Measurements from ENCODE around the gene GALNT17.

Gene GALNT17

GRCh38 chr7:71457021-71457420 is 325.1 kb downstream of the GALNT17 start:
- Histone ChIP-seq H3K27me3 (ENCODE audit: insufficient read depth, low read length, poor library complexity, severe bottlenecking) (no peaks in the 10 kb centered on the region), H3F3A (ENCODE audit: low read depth) (no peaks in the 10 kb centered on the region), H3K4me2 (ENCODE audit: low read depth, low read length, poor library complexity, severe bottlenecking) (no peak overlapping the region), H3K9me3 (ENCODE audit: insufficient read depth, low read depth, low read length) (peaks cover 3% of the 10 kb centered on the region; the same call in 1 of the 2 replicates), H3K4me3 (ENCODE audit: low read length, poor library complexity, severe bottlenecking) (no peak overlapping the region), H3K9me2 (replicated peaks; ENCODE audit: low read depth, low read length) (no peaks in the 10 kb centered on the region), H2AFZ (ENCODE audit: low read length) (no peak overlapping the region), H4K20me1 (ENCODE audit: insufficient read depth, low read length, poor library complexity, severe bottlenecking) (no peaks in the 10 kb centered on the region), H3K4me1 (ENCODE audit: insufficient read depth, low read length, poor library complexity, severe bottlenecking) (no peaks in the 10 kb centered on the region), H3K36me3 (ENCODE audit: insufficient read depth, low read length) (no peaks in the 10 kb centered on the region), H3K9ac (ENCODE audit: low read depth, low read length, poor library complexity, severe bottlenecking) (no peak overlapping the region), H3K79me2 (ENCODE audit: insufficient read depth, low read length) (no peaks in the 10 kb centered on the region)
- TF ChIP-seq EZH2phosphoT487 (IDR thresholded peaks at IDR 0.05; ENCODE audit: borderline replicate concordance) (no peak), CTCF (conservative IDR thresholded peaks at IDR 0.05; ENCODE audit: low read length) (no peak)

- Histone ChIP-seq H3K4me3 (ENCODE audit: low read length, poor library complexity, severe bottlenecking) (no peak overlapping the region), H3F3A (ENCODE audit: low read depth) (no peaks in the 10 kb centered on the region), H3K79me2 (ENCODE audit: insufficient read depth, low read length) (no peaks in the 10 kb centered on the region), H3K36me3 (ENCODE audit: insufficient read depth, low read length) (no peaks in the 10 kb centered on the region), H3K9me2 (replicated peaks; ENCODE audit: low read depth, low read length) (no peaks in the 10 kb centered on the region), H3K27me3 (ENCODE audit: insufficient read depth, low read length, poor library complexity, severe bottlenecking) (no peaks in the 10 kb centered on the region), H3K4me1 (ENCODE audit: insufficient read depth, low read length, poor library complexity, severe bottlenecking) (no peaks in the 10 kb centered on the region), H2AFZ (ENCODE audit: low read length) (no peak overlapping the region), H3K9me3 (ENCODE audit: insufficient read depth, low read depth, low read length) (no peaks in the 10 kb centered on the region; the same call in 1 of the 2 replicates), H3K4me2 (ENCODE audit: low read depth, low read length, poor library complexity, severe bottlenecking) (no peak overlapping the region), H3K9ac (ENCODE audit: low read depth, low read length, poor library complexity, severe bottlenecking) (no peak overlapping the region), H4K20me1 (ENCODE audit: insufficient read depth, low read length, poor library complexity, severe bottlenecking) (no peaks in the 10 kb centered on the region)
- TF ChIP-seq EZH2phosphoT487 (IDR thresholded peaks at IDR 0.05; ENCODE audit: borderline replicate concordance) = no peak
- no peak for TF ChIP-seq CTCF (conservative IDR thresholded peaks at IDR 0.05; ENCODE audit: low read length)
Observed at GRCh38 chr7:71457846-71458590, 326.1 kb downstream of the GALNT17 start.

DNA sequence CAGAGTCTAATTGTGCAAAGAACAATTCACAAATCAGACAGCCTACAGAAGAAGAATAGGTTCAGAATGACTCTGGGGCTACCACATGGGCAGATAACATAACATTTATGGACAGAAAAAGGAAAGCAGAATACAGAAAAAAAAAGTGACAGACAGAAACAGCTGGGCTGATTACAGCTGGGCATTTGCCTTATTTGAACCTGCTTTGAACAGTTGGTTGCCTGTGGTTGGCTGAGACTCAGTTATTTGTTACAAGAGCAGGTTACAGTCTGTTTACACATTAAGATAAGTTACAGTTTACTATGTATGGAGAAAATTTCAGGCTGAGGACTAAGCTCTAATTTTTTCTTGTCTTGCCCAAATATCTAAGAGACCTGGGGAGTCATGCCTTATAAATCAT is 327.2 kb downstream of the GALNT17 start:
- Histone ChIP-seq H3K4me2 (ENCODE audit: low read depth, low read length, poor library complexity, severe bottlenecking) (no peak overlapping the region), H4K20me1 (ENCODE audit: insufficient read depth, low read length, poor library complexity, severe bottlenecking) (no peaks in the 10 kb centered on the region), H3K36me3 (ENCODE audit: insufficient read depth, low read length) (no peaks in the 10 kb centered on the region), H3K27me3 (ENCODE audit: insufficient read depth, low read length, poor library complexity, severe bottlenecking) (no peaks in the 10 kb centered on the region), H3F3A (ENCODE audit: low read depth) (no peaks in the 10 kb centered on the region), H3K4me1 (ENCODE audit: insufficient read depth, low read length, poor library complexity, severe bottlenecking) (no peaks in the 10 kb centered on the region), H3K9me3 (ENCODE audit: insufficient read depth, low read depth, low read length) (no peaks in the 10 kb centered on the region; the same call in 1 of the 2 replicates), H3K9ac (ENCODE audit: low read depth, low read length, poor library complexity, severe bottlenecking) (no peak overlapping the region), H3K9me2 (replicated peaks; ENCODE audit: low read depth, low read length) (no peaks in the 10 kb centered on the region), H3K79me2 (ENCODE audit: insufficient read depth, low read length) (no peaks in the 10 kb centered on the region), H2AFZ (ENCODE audit: low read length) (no peak overlapping the region), H3K4me3 (ENCODE audit: low read length, poor library complexity, severe bottlenecking) (no peak overlapping the region)
- no peak for TF ChIP-seq CTCF (conservative IDR thresholded peaks at IDR 0.05; ENCODE audit: low read length)
- no peak for TF ChIP-seq EZH2phosphoT487 (IDR thresholded peaks at IDR 0.05; ENCODE audit: borderline replicate concordance)

All from Loucy (cell line).